HepG2 (cell line): Measurements from ENCODE around the gene GMEB2. TPM values are rescaled to one million over a fixed set of nuclear protein-coding genes. Genes with fewer than 3 reads are reported as not detected.

Source experiments
- GTF2F1 ChIP-seq: fragments of 150-350 bp; IDR thresholded peaks from 2 replicates; pipeline ENCODE4 v1.6.1; 2014; ENCODE audit warnings: low read length
- NFIB ChIP-seq: sonication (generic); formaldehyde crosslinking; IDR thresholded peaks from 2 replicates; pipeline ENCODE4 v1.9.0; 2021; ENCODE audit warnings: missing genetic modification reagents, mild to moderate bottlenecking, borderline replicate concordance
- RELA ChIP-seq: sonication (generic); formaldehyde crosslinking; IDR thresholded peaks from 2 replicates; pipeline ENCODE4 v1.4.0; 2020; ENCODE audit warnings: missing genetic modification reagents
- ZBTB42 ChIP-seq: sonication (generic); formaldehyde crosslinking; IDR thresholded peaks from 2 replicates; pipeline ENCODE4 v1.5.0; 2020; ENCODE audit warnings: mild to moderate bottlenecking, missing genetic modification reagents
- ZFY ChIP-seq: sonication (generic); formaldehyde crosslinking; IDR thresholded peaks from 2 replicates; pipeline ENCODE4 v1.4.0; 2020; ENCODE audit warnings: missing genetic modification reagents
- ZNF282 ChIP-seq: fragments of 450-650 bp; IDR thresholded peaks from 2 replicates; pipeline ENCODE4 v1.6.1; 2018; ENCODE audit not compliant: partially characterized antibody
- ZNF496 ChIP-seq: sonication (generic); formaldehyde crosslinking; IDR thresholded peaks from 2 replicates; pipeline ENCODE4 v1.8.1; 2023; ENCODE audit warnings: mild to moderate bottlenecking, moderate library complexity, missing genetic modification reagents; ENCODE audit not compliant: insufficient replicate concordance
- ZNF510 ChIP-seq: sonication (generic); formaldehyde crosslinking; IDR thresholded peaks from 2 replicates; pipeline ENCODE4 v1.4.0; 2020; ENCODE audit warnings: low read depth, mild to moderate bottlenecking, missing genetic modification reagents
- ZNF615 ChIP-seq: sonication (generic); formaldehyde crosslinking; IDR thresholded peaks from 2 replicates; pipeline ENCODE4 v1.5.0; 2020; ENCODE audit warnings: mild to moderate bottlenecking, missing genetic modification reagents, borderline replicate concordance
- ZNF7 ChIP-seq: IDR thresholded peaks from 2 replicates; pipeline ENCODE4 v1.6.1; 2016; ENCODE audit warnings: missing biosample characterization, missing genetic modification reagents
- ZNF761 ChIP-seq: sonication (generic); formaldehyde crosslinking; conservative IDR thresholded peaks from 2 replicates; pipeline ENCODE4 v1.4.0; 2020; ENCODE audit warnings: mild to moderate bottlenecking, missing genetic modification reagents
- polyA plus RNA-seq, 8 experiments: library from polyadenylated mRNA; depleted of rRNA in 3 of 8; stranded (reverse) in 7 of 8; unstranded in 1 of 8; fragments of >200 nt; fragmentation: Illumina TruSeq in 4 of 8; extraction: Trizol in 4 of 8; gene quantifications; 2 replicates each; pipeline versions ENCODE4 v1.2.1 to v1.2.3, GENCODE V29; 2011 to 2016; ENCODE audit warnings: low read depth in 4 of 8, missing spikeins in 1 of 8, mixed read lengths in 1 of 8; ENCODE audit not compliant: insufficient read depth in 1 of 8
- total RNA-seq, 5 experiments: library from RNA; depleted of rRNA; stranded (reverse); fragments of >200 nt; fragmentation: Illumina TruSeq; extraction: Trizol; gene quantifications; 2 replicates each; pipeline ENCODE4 v1.2.3, GENCODE V29; 2016; ENCODE audit warnings: low read depth in 1 of 5
- TF ChIP-seq, protein P1 (sequence below): sonication (generic); formaldehyde crosslinking; IDR thresholded peaks from one replicate; pipeline ENCODE4 v1.5.1; 2020; ENCODE audit warnings: mild to moderate bottlenecking, missing genetic modification reagents; ENCODE audit errors: not compliant biosample characterization
- TF ChIP-seq, protein P2 (sequence below): IDR thresholded peaks from 2 replicates; pipeline ENCODE4 v1.6.1; 2016
- TF ChIP-seq, protein P3 (sequence below): sonication (generic); formaldehyde crosslinking; conservative IDR thresholded peaks from 2 replicates; pipeline ENCODE4 v1.4.0; 2020; ENCODE audit warnings: missing genetic modification reagents
- TF ChIP-seq, protein P4 (sequence below): sonication (generic); formaldehyde crosslinking; IDR thresholded peaks from 2 replicates; pipeline ENCODE4 v1.8.1; 2022; ENCODE audit warnings: mild to moderate bottlenecking, missing genetic modification reagents
- TF ChIP-seq, protein P5 (sequence below): IDR thresholded peaks from 2 replicates; pipeline ENCODE4 v1.6.1; 2012; ENCODE audit warnings: inconsistent platforms

Gene GMEB2
- total and polyA plus RNA-seq, 2 of the 13 experiments (the other 11 are each of a cell fraction or from before 2014, with no cell fraction given): 10.6 to 12.4 TPM

DNA sequence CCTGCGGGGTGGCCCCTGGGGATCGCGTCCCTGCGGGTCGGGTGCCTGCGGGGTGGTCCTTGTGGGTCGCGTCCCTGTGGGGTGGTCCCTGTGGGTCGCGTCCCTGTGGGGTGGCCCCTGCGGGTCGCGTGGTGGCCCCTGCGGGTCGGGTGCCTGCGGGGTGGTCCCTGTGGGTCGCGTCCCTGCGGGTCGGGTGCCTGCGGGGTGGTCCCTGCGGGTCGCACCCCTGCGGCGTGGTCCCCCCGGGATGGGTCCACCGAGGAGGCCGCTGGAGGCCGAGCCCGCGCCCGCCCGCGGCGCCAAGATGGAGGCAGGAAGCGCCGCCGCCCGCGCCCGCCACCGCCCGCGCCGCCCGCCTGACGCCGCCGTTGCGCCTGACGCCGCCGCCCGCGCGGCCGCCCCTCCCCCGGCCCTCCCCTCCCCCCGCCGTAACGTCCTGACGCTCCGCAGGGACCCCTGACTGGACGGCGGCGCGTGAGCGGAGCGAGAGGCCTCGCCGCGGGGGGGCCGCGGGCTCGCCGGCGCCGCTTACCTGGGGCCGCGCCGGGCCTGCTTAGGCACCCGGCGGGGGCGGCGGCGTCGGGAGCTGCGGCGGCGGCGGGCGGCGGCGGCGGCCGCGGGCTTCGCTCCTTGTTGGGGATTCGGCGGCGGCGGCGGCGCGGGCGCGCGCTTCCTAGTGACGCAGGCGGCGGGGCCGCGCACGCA is at the start of gene GMEB2 (continued):
- TF ChIP-seq, protein P1, sequence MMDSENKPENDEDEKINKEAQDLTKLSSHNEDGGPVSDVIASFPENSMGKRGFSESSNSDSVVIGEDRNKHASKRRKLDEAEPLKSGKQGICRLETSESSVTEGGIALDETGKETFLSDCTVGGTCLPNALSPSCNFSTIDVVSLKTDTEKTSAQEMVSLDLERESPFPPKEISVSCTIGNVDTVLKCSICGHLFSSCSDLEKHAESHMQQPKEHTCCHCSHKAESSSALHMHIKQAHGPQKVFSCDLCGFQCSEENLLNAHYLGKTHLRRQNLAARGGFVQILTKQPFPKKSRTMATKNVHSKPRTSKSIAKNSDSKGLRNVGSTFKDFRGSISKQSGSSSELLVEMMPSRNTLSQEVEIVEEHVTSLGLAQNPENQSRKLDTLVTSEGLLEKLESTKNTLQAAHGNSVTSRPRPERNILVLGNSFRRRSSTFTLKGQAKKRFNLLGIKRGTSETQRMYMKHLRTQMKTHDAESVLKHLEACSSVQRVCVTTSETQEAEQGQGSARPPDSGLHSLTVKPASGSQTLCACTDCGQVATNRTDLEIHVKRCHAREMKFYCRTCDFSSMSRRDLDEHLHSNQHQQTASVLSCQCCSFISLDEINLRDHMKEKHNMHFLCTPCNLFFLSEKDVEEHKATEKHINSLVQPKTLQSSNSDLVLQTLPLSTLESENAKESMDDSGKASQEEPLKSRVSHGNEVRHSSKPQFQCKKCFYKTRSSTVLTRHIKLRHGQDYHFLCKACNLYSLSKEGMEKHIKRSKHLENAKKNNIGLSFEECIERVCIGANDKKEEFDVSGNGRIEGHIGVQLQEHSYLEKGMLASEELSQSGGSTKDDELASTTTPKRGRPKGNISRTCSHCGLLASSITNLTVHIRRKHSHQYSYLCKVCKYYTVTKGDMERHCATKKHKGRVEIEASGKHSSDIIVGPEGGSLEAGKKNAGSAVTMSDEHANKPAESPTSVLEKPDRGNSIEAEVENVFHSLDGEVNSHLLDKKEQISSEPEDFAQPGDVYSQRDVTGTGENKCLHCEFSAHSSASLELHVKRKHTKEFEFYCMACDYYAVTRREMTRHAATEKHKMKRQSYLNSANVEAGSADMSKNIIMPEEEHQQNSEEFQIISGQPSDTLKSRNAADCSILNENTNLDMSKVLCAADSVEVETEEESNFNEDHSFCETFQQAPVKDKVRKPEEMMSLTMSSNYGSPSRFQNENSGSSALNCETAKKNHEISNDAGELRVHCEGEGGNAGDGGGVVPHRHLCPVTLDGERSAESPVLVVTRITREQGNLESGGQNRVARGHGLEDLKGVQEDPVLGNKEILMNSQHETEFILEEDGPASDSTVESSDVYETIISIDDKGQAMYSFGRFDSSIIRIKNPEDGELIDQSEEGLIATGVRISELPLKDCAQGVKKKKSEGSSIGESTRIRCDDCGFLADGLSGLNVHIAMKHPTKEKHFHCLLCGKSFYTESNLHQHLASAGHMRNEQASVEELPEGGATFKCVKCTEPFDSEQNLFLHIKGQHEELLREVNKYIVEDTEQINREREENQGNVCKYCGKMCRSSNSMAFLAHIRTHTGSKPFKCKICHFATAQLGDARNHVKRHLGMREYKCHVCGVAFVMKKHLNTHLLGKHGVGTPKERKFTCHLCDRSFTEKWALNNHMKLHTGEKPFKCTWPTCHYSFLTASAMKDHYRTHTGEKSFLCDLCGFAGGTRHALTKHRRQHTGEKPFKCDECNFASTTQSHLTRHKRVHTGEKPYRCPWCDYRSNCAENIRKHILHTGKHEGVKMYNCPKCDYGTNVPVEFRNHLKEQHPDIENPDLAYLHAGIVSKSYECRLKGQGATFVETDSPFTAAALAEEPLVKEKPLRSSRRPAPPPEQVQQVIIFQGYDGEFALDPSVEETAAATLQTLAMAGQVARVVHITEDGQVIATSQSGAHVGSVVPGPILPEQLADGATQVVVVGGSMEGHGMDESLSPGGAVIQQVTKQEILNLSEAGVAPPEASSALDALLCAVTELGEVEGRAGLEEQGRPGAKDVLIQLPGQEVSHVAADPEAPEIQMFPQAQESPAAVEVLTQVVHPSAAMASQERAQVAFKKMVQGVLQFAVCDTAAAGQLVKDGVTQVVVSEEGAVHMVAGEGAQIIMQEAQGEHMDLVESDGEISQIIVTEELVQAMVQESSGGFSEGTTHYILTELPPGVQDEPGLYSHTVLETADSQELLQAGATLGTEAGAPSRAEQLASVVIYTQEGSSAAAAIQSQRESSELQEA: peak; percentile 54
- TF ChIP-seq, protein P2, sequence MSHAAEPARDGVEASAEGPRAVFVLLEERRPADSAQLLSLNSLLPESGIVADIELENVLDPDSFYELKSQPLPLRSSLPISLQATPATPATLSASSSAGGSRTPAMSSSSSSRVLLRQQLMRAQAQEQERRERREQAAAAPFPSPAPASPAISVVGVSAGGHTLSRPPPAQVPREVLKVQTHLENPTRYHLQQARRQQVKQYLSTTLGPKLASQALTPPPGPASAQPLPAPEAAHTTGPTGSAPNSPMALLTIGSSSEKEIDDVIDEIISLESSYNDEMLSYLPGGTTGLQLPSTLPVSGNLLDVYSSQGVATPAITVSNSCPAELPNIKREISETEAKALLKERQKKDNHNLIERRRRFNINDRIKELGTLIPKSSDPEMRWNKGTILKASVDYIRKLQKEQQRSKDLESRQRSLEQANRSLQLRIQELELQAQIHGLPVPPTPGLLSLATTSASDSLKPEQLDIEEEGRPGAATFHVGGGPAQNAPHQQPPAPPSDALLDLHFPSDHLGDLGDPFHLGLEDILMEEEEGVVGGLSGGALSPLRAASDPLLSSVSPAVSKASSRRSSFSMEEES (CRISPR knock-in tag): peak; percentile 22; the same call in 1 of the 2 replicates
- TF ChIP-seq ZNF7 (no peak), ZFY (CRISPR knock-in tag) (peak; percentile 78), RELA (CRISPR knock-in tag) (no peak), ZBTB42 (no peak), ZNF496 (CRISPR knock-in tag) (no peak), ZNF761 (CRISPR knock-in tag) (no peak), ZNF282 (no peak), GTF2F1 (no peak), NFIB (no peak), ZNF510 (CRISPR knock-in tag) (no peak), ZNF615 (CRISPR knock-in tag) (no peak)
- TF ChIP-seq, protein P3, sequence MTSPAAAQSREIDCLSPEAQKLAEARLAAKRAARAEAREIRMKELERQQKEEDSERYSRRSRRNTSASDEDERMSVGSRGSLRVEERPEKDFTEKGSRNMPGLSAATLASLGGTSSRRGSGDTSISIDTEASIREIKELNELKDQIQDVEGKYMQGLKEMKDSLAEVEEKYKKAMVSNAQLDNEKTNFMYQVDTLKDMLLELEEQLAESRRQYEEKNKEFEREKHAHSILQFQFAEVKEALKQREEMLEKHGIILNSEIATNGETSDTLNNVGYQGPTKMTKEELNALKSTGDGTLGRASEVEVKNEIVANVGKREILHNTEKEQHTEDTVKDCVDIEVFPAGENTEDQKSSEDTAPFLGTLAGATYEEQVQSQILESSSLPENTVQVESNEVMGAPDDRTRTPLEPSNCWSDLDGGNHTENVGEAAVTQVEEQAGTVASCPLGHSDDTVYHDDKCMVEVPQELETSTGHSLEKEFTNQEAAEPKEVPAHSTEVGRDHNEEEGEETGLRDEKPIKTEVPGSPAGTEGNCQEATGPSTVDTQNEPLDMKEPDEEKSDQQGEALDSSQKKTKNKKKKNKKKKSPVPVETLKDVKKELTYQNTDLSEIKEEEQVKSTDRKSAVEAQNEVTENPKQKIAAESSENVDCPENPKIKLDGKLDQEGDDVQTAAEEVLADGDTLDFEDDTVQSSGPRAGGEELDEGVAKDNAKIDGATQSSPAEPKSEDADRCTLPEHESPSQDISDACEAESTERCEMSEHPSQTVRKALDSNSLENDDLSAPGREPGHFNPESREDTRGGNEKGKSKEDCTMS: no peak
- TF ChIP-seq, protein P4, sequence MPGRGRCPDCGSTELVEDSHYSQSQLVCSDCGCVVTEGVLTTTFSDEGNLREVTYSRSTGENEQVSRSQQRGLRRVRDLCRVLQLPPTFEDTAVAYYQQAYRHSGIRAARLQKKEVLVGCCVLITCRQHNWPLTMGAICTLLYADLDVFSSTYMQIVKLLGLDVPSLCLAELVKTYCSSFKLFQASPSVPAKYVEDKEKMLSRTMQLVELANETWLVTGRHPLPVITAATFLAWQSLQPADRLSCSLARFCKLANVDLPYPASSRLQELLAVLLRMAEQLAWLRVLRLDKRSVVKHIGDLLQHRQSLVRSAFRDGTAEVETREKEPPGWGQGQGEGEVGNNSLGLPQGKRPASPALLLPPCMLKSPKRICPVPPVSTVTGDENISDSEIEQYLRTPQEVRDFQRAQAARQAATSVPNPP (CRISPR knock-in tag): no peak
- TF ChIP-seq, protein P5, sequence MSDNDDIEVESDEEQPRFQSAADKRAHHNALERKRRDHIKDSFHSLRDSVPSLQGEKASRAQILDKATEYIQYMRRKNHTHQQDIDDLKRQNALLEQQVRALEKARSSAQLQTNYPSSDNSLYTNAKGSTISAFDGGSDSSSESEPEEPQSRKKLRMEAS: peak; percentile 57; the same call in 1 of the 2 replicates
